HG03103 (cell line): ENCODE results near the gene SGSM1.
"Not testable (repeated sequence)": the region's sequence is repeated elsewhere in the genome, so short reads cannot be mapped to it uniquely, and the experiment has no call there.

Source experiments
- ATAC-seq: cut with Tn5 transposase; IDR thresholded peaks from one replicate; pipeline ENCODE4 v1.9.1; 2021; ENCODE audit warnings: low read depth; ENCODE audit not compliant: unreplicated experiment

SGSM1 gene

GRCh38 chr22:24887260-24887659 is 81.2 kb downstream of the SGSM1 start:
- ATAC-seq = no peak

DNA sequence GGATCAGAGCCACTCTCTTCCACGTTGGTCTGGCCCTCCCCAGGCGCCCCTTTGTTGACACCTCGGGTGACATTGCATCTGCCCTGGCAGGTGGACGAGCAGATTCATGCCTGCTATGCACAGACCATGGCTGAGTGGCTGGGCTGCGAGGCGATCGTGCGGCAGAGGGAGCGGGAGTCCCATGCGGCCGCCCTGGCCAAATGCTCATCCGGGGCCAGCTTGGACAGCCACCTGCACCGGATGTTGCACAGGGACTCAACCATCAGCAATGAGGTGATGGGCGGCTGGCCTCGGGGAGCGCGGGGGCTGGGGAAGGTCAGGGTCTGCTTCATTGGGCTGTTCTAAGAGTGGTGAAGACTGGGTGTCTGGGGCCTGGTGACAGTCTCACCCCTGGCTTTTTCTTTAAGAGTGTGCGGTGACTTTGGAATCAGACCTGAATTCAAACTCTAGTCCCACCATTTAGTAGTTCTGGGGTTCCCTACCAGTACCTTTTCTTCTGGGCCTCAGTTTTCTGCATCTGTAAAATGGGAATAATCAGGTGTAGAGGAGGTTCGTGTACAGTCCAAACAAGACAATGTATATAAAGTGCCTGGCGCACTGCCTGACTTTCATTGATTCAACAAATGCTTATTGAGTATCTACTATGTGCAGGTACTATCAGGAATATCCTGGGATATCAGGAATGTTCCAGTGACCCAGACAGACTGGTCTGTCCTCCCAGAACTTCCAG is 87.5 kb downstream of the SGSM1 start:
- no peak for ATAC-seq

DNA sequence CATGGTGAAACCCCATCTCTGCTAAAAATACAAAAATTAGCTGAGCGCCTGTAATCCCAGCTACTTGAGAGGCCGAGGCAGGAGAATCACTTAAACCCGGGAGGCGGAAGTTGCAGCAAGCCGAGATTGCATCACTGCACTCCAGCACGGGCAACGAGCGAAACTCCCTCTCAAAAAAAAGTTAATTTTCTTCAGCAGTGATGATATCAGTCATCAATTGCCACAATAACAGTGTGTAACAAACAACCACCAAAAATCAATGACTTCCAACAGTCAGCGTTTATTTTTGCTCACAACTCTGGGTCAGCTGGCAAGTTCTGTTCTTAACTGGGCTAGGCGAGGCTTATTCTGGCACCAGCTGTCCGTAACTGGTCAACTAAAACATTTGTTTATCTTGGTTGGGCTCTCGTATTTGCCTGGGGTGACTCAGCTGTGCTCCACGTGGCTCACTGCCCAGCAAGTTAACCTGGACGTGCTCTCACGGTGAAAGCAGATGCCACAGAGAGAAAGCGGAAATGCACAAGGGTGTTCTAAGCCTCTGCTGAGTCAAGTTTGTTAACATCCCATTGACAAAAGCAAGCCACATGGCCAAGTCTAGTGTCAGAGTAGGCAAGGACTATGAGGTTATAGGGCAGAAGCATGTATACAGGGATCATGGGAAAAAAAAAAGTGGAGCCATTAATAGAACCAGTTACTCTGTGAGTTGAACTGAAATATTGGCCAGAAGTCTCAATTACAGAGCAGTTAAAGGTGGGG is 88.4 kb downstream of the SGSM1 start:
- ATAC-seq = no peak

- no peak for ATAC-seq
These were observed 89.0 kb downstream of the SGSM1 start for GRCh38 chr22:24894998-24895397.

- ATAC-seq = no peak
These were observed 95.4 kb downstream of the SGSM1 start for GRCh38 chr22:24901448-24901847.

DNA sequence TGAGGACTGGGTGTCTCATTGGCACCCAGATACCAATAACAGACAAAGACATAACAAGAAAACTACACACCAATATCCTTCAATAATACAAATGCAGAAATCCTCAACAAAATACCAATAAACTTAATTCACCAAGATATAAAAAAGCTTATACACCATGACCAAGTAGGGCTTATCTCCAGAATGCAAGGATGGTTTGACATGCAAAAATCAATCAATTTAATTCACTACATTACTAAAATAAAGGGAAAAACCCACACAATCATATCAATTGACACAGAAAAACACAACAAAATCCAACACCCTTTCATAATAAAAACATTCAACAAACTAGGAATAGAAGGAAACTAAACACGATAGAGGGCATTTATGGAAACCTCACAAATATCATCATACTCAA is 99.9 kb downstream of the SGSM1 start:
- no peak for ATAC-seq

GRCh38 chr22:24907101-24907500 is 101.1 kb downstream of the SGSM1 start:
- ATAC-seq = not testable (repeated sequence)

- ATAC-seq = no peak
These were observed 114.0 kb downstream of the SGSM1 start for GRCh38 chr22:24920029-24920428.

DNA sequence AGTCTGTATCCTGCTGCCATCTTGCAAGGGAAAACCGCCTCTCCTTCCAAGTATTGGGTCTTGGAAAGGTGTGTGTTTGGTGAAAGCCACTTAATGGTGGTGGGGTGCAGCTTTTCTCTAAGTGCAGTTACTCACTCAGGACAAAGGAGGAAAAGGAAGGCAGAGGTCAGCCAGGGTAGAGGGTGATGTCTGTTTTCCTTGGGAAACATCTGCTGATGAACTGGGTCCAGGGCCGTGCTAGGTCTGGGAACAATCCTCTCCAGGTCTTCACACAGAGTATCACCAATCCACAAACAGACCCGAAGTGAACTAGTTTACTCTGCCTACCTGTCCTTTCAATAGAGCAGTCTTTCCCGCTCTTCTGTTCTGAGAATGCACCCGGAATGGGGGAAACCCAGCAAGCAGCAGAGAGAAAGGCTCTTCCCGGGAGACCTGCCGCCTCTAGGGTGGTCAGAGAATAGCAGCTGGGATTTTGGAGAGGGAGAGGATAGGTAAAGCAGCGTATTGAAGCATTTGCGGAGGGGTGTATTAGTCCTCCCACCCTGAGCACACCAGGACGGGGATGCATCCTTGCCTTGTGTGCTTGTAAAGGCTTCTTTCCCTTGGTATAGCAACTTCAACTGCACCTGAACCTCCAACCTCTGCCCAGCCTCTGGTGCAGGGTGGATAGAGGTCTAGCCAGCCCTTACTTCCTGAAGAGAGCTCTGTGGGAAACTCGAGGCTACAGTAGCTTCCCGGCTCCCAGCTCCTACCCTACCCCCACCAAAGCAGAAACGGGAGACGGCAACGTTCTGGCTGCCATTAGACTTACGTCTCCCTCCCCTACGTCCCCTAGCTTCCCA is 119.8 kb downstream of the SGSM1 start:
- ATAC-seq = no peak

DNA sequence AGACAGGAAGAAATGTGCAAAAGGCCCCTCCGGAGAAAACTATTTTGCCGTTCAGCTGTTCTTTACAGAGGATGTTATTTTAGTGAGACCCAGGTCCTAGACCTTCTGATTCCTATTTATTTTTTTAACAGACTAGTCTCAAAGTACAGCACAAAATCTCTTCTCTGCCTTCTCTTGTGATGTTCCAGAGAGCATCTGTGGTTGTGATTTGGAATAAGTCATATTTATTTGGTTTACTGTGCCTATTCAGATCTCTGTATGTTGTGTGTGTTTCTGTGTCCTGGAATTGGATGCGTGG is 120.4 kb downstream of the SGSM1 start:
- no peak for ATAC-seq

- no peak for ATAC-seq
These were observed 121.0 kb downstream of the SGSM1 start for GRCh38 chr22:24926849-24927579.

DNA sequence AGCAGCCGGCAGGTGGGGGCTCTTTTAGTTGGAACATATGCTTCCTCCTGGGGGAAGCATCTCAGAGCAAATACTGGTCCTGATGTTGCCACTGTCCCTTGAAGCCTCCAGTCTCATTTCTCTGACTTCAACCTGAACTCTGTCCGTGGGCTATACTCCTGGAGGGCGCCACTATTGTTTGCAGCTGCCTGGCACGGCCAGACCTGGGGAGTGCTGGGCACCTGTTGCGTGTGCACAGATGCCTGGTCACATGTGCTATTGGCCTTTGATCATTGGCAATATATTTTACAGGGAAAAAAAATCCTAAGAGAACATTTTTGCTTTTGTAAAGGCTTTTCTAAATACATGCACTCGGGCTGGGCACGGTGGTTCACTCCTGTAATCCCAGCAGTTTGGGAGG is 122.3 kb downstream of the SGSM1 start:
- ATAC-seq = no peak

DNA sequence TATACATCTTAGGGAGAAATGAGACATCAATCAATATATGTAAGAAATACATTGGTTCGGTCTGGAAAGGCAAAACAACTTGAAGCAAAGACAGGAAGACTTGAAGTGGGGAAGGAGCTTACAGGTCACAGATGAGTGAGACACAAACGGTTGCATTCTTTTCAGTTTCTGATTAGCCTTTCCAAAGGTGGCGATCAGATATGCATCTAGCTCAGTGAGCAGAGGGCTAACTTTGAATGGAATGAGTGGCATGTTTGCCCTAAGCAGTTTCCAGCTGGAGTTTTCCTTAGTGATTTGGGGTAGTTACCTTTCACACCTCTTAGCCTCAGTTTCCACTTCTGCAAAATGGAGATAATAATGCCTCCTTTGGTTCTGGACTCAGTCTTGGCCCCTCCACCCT is 124.7 kb downstream of the SGSM1 start:
- no peak for ATAC-seq

DNA sequence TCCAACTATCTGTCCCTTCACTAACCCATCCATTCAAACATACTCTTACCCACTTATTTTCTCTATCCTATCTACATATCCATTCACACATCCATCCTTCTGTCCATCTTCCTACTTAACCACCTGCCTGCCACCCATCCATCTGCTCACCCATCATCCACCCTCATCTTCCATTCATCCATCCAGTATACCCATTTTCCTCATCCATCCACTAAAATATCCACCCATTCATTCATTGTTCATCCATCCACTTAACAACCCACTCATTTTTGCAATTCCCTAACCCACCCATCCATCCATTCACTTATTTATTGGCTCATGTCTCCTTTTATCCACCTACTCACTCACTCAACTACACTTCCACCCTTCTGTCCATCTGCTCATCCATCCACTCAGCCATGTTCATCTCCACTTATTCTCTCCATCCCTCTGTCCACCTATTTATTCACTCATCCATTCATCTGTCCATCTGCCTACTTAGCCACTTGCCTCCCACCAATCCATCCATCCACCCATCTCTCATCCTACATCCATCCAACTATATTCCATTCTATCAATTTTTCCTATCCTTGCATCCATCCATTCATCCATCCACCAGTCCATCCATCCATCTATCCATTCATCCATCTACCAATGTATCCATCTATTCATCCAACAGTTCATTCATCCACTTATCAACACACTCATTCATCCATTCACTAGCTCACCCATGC is 129.9 kb downstream of the SGSM1 start:
- no peak for ATAC-seq

- ATAC-seq = no peak
These were observed 131.1 kb downstream of the SGSM1 start for GRCh38 chr22:24937114-24937513.

- no peak for ATAC-seq
These were observed 132.8 kb downstream of the SGSM1 start for GRCh38 chr22:24938741-24939341.

DNA sequence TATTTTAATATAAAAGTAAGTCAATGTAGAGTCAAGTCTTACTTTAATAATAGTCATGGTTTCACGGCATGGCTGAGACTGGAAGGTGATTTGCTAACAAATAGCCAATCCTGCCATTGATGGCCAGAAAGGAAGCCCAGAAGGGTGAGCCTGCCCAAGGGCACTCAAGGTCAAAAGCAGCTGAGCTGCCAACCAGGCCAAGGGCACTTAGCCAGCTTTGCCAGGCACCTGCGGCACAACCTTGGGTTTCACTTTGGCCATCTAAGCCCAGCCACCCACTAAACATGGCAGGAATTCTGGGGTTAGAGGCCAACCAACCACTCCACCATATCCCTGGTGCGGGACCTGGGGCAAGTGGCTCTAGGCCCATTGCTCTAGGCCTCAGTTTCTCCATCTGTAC is 136.3 kb downstream of the SGSM1 start:
- ATAC-seq = no peak

- no peak for ATAC-seq
These were observed 138.4 kb downstream of the SGSM1 start for GRCh38 chr22:24944217-24944937.

- no peak for ATAC-seq
These were observed 139.4 kb downstream of the SGSM1 start for GRCh38 chr22:24945430-24945829.
